ENCODE data around the gene CACNG4. TPM values are rescaled to one million over a fixed set of nuclear protein-coding genes. Genes with fewer than 3 reads are reported as not detected.

Gene CACNG4
- total and polyA plus RNA-seq, 9 donors: 2.3 to 17.1 (median 10.3) TPM

DNA sequence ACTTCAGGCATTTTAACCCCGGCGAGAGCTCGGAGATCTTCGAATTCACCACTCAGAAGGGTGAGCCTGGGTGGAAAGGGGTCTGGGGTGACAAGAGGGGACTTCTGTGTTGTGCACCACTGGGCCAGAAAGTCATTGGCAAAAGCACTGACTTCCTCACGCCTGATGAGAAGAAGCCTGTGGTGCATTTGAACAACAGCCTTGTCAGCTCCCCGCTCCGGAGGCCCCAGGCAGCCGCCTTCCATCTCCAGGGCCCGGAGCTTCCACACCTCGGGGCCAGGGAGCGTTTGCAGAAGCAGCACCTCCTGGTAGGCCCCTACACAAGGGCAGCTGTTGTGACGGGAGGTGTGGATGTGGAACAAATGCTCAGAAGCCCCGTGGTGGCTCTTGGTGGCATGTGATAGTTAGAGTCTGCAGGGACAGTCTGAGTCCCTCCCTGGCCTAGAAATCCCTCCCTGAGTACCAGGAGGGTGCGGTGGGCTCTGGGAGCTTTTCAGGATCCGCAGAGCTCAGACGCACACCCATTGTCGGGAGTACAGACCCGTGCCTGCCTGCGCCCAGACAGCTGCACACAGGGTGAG is 89.6 kb downstream of the CACNG4 start:
- 50% methylated on average over 14 of the region's 19 CpGs for WGBS (ENCODE audit: insufficient coverage)
- Histone ChIP-seq H3K9me3 (replicated peaks; ENCODE audit: control insufficient read depth, low read depth, low read length) (peaks cover 7% of the 10 kb centered on the region), H3K4me3 (ENCODE audit: low read length) (no peak overlapping the region), H3K27ac (ENCODE audit: low read length) (peak overlapping the region; percentile 25), H3K36me3 (ENCODE audit: control insufficient read depth, insufficient read depth, low read length) (peaks cover 31% of the 10 kb centered on the region), H3K4me1 (ENCODE audit: control insufficient read depth, insufficient read depth, low read length) (peaks cover 70% of the 10 kb centered on the region), H3K27me3 (ENCODE audit: control insufficient read depth, insufficient read depth, low read length) (no peaks in the 10 kb centered on the region)
- DNase-seq: peak; percentile 26

DNA sequence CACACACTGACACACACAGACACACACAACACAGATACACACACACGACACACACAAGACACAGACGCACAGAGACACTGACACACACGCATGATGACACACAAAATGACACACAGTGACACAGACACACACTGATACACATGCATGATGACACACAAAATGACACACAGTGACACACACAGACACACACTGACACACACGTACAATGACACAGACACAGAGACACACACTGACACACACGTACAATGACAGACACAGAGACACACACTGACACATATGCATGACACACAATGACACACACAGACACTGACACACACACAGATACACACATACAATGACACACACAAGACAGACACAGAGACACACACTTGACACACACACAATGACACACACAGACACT is 90.1 kb downstream of the CACNG4 start:
- no peak for DNase-seq
- Histone ChIP-seq H3K27me3 (ENCODE audit: control insufficient read depth, insufficient read depth, low read length) (no peaks in the 10 kb centered on the region), H3K4me3 (ENCODE audit: low read length) (no peak overlapping the region), H3K4me1 (ENCODE audit: control insufficient read depth, insufficient read depth, low read length) (peaks cover 67% of the 10 kb centered on the region), H3K36me3 (ENCODE audit: control insufficient read depth, insufficient read depth, low read length) (peaks cover 27% of the 10 kb centered on the region), H3K27ac (ENCODE audit: low read length) (peak overlapping the region; percentile 25), H3K9me3 (replicated peaks; ENCODE audit: control insufficient read depth, low read depth, low read length) (peaks cover 2% of the 10 kb centered on the region)
- WGBS (ENCODE audit: insufficient coverage): 82% methylated on average over 5 of the region's 5 CpGs

DNA sequence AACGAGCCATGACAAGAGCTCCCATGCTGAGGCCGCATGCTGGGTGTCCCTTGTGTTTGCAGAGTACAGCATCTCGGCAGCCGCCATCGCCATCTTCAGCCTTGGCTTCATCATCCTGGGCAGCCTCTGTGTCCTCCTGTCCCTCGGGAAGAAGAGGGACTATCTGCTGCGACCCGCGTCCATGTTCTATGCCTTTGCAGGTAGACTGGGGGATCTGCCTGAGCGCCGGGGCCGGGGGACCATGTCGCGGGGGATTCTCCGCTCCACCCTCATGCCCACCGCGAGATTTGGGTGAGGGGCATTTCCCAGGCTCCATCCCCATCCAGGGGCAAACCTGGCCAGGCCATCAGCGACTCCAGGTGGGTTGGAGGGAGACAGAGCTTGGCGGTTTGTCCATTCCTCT is 90.5 kb downstream of the CACNG4 start:
- Histone ChIP-seq H3K27ac (ENCODE audit: low read length) (peak overlapping the region; percentile 3), H3K4me1 (ENCODE audit: control insufficient read depth, insufficient read depth, low read length) (peaks cover 64% of the 10 kb centered on the region), H3K27me3 (ENCODE audit: control insufficient read depth, insufficient read depth, low read length) (no peaks in the 10 kb centered on the region), H3K4me3 (ENCODE audit: low read length) (no peak overlapping the region), H3K9me3 (replicated peaks; ENCODE audit: control insufficient read depth, low read depth, low read length) (no peaks in the 10 kb centered on the region), H3K36me3 (ENCODE audit: control insufficient read depth, insufficient read depth, low read length) (peaks cover 23% of the 10 kb centered on the region)
- DNase-seq: no peak
- 89% methylated on average over 15 of the region's 19 CpGs for WGBS (ENCODE audit: insufficient coverage)

DNA sequence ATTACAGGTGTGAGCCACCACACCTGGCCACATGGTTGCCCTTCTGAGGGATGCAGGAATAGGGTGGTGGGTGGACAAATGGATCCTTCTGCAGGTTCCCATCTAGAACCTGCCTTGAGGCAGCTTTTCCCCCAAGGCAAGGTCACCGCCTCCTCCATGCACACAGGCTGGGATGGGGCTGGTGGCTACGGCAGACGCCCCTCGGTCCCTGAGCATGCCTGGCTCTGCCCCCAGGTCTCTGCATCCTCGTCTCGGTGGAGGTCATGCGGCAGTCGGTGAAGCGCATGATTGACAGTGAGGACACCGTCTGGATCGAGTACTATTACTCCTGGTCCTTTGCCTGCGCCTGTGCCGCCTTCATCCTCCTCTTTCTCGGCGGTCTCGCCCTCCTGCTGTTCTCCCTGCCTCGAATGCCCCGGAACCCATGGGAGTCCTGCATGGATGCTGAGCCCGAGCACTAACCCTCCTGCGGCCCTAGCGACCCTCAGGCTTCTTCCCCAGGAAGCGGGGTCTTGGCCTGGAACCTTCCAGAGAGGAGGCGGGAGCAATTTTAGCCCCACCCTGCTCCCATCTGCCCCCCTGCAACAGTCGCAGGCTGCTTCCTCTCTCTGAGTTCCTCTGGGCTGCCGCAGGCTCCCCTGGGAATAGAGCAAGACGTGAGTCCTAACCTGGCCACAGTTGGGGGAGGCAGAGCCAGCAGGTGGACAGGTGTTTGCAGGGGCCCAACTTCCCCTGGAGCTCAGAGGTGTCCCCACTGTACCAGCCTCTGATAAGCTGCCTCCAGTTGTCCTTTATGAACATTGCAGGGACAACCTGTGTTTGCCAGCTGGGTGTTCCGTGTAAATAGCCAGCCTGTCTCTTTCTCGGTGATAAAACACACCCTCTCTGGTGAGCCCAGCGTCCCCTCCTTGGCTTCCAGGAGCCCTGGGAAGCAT is 91.6 kb downstream of the CACNG4 start:
- no peaks in the 10 kb centered on the region for H3K27me3 ChIP-seq (ENCODE audit: control insufficient read depth, insufficient read depth, low read length)
- H3K4me1 ChIP-seq (ENCODE audit: control insufficient read depth, insufficient read depth, low read length): peaks cover 55% of the 10 kb centered on the region
- H3K9me3 ChIP-seq (replicated peaks; ENCODE audit: control insufficient read depth, low read depth, low read length): peaks cover 2% of the 10 kb centered on the region
- WGBS (ENCODE audit: insufficient coverage): 84% methylated on average over 25 of the region's 29 CpGs
- H3K4me3 ChIP-seq (ENCODE audit: low read length): no peak overlapping the region
- DNase-seq: peak; percentile 18
- peak overlapping the region; percentile 73 for H3K27ac ChIP-seq (ENCODE audit: low read length)
- H3K36me3 ChIP-seq (ENCODE audit: control insufficient read depth, insufficient read depth, low read length): peaks cover 28% of the 10 kb centered on the region

DNA sequence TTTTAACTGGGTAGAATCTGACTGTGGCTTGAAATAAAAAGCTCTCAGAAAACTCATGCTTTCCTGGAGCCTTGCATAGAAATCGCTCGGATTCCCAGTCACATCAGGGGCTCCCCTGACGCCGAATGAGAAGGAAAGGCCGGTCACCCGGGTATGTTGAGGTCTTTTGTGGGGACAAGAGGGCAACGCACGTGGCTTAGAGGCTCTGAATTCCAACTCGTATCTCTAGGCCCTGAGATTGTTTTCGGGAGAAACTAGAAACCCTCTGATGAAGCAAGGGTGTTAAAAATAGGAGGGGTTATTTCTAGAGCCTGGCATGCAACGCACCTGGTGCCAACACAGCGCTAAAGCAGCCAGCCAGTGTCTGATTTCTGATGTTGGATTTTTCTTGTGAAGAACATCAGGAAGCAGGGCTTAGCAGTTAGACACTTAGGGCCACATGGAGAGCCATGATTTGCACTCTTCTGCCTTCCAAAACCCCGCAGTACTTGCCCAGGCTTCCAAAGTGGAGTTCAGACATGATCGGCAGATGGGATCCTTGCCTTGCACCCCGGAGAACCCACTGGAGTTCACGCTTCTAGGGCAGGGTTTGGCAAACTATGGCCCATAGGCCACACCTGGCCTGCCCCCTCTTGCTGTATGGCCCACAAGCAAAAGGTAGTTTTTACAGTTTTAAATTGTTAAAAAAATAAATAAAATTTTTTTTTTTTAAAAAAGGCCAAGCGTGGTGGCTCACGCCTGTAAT is 92.4 kb downstream of the CACNG4 start:
- Histone ChIP-seq H3K27ac (ENCODE audit: low read length) (peak overlapping the region; percentile 73), H3K27me3 (ENCODE audit: control insufficient read depth, insufficient read depth, low read length) (no peaks in the 10 kb centered on the region), H3K4me3 (ENCODE audit: low read length) (no peak overlapping the region), H3K36me3 (ENCODE audit: control insufficient read depth, insufficient read depth, low read length) (peaks cover 24% of the 10 kb centered on the region), H3K4me1 (ENCODE audit: control insufficient read depth, insufficient read depth, low read length) (peaks cover 48% of the 10 kb centered on the region), H3K9me3 (replicated peaks; ENCODE audit: control insufficient read depth, low read depth, low read length) (peaks cover 2% of the 10 kb centered on the region)
- WGBS (ENCODE audit: insufficient coverage): 78% methylated on average over 16 of the region's 18 CpGs
- DNase-seq: peak; percentile 59

DNA sequence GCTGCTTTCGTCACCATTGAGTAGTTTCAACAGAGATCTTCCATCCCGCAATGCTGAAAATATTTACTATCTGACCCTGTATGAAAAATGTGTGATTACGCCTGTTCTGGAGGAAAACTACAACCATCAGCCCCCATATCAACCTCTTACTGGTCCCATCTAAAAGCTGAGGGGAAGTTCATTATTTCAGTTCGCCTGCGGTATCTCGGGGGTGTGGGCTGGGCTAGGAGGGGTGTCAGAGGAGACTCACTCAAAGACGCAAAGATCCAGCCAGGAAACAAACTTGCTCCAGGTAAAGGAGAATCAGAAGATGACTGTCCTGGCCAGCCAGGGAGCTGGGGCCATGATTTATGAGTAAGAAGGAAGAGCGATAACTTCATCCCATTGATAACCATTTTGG is 93.5 kb downstream of the CACNG4 start:
- H3K27ac ChIP-seq (ENCODE audit: low read length): no peak overlapping the region
- H3K4me1 ChIP-seq (ENCODE audit: control insufficient read depth, insufficient read depth, low read length): peaks cover 42% of the 10 kb centered on the region

DNA sequence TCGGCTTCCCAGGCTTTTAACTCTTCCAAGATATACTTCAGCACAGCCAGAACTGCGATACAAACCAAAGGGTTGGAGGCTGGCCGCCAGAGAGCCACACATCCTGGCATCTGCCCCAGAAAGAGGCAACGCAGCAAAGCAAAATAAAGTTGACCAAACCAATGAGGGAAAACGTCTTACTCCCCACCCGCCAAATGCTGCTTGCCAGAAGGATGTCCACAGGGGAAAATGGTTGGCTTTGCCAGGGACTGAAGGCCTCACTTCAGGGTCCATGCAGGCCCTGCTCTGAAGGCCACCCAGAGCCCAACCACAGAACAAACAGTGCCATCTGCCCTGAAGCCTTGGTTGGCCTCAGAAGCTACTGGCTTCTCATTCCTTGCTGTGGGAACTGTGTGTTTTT is 94.9 kb downstream of the CACNG4 start:
- 92% methylated on average over 2 of the region's 6 CpGs for WGBS (ENCODE audit: insufficient coverage)
- H3K27ac ChIP-seq (ENCODE audit: low read length): peak overlapping the region; percentile 3
- peaks cover 2% of the 10 kb centered on the region for H3K9me3 ChIP-seq (replicated peaks; ENCODE audit: control insufficient read depth, low read depth, low read length)
- peaks cover 32% of the 10 kb centered on the region for H3K4me1 ChIP-seq (ENCODE audit: control insufficient read depth, insufficient read depth, low read length)
- no peaks in the 10 kb centered on the region for H3K27me3 ChIP-seq (ENCODE audit: control insufficient read depth, insufficient read depth, low read length)
- no peak overlapping the region for H3K4me3 ChIP-seq (ENCODE audit: low read length)
- DNase-seq: no peak
- H3K36me3 ChIP-seq (ENCODE audit: control insufficient read depth, insufficient read depth, low read length): peaks cover 21% of the 10 kb centered on the region

More for the DNA sequence above, 93.5 kb downstream of the CACNG4 start:
- Histone ChIP-seq H3K27me3 (ENCODE audit: control insufficient read depth, insufficient read depth, low read length) (no peaks in the 10 kb centered on the region), H3K4me3 (ENCODE audit: low read length) (no peak overlapping the region), H3K9me3 (replicated peaks; ENCODE audit: control insufficient read depth, low read depth, low read length) (peaks cover 2% of the 10 kb centered on the region), H3K36me3 (ENCODE audit: control insufficient read depth, insufficient read depth, low read length) (peaks cover 21% of the 10 kb centered on the region)
- WGBS (ENCODE audit: insufficient coverage): 94% methylated on average over 4 of the region's 8 CpGs
- DNase-seq: no peak

DNA sequence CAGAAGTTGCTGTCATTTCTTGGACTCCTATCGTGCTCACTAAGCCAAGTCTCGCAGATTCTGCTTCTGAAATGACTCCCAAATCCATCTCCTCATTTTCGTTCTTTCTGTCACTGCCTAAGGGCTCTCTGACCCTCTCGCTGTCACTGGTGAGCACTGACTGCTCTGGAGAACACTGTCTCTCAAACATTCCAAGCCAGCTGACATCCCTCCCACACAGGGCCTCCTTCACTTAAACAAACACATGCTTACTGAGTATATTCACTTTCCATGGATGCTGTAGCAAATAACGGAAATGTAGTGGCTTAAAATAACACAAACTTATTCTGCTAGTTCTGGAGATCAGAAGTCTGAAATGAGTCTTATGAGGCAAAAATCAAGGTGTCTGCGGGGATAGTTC is 98.6 kb downstream of the CACNG4 start:
- Histone ChIP-seq H3K4me3 (ENCODE audit: low read length) (no peak overlapping the region), H3K27ac (ENCODE audit: low read length) (no peak overlapping the region), H3K4me1 (ENCODE audit: control insufficient read depth, insufficient read depth, low read length) (peaks cover 4% of the 10 kb centered on the region), H3K9me3 (replicated peaks; ENCODE audit: control insufficient read depth, low read depth, low read length) (peaks cover 2% of the 10 kb centered on the region), H3K36me3 (ENCODE audit: control insufficient read depth, insufficient read depth, low read length) (peaks cover 5% of the 10 kb centered on the region), H3K27me3 (ENCODE audit: control insufficient read depth, insufficient read depth, low read length) (no peaks in the 10 kb centered on the region)
- WGBS (ENCODE audit: insufficient coverage): 77% methylated on average over 6 of the region's 6 CpGs
- DNase-seq: no peak

DNA sequence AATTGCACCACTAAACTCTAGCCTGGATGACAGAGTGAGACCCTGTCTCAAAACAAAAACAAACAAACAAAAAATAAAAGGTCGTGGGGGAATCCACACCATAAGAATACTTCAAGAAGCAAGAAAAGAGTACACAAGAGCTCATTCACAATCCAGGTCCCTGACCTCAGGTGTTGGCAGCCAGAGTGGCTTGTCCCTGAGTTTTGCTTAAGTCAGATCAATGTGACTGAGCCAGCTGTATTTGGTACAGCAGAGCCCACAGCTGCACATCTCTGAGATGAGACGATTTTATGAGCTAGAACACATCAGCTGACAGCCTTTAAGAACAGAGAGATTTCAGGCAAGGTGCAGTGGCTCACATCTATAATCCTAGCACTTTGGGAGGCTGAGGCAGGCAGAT is 102.2 kb downstream of the CACNG4 start:
- Histone ChIP-seq H3K27ac (ENCODE audit: low read length) (no peak overlapping the region), H3K4me3 (ENCODE audit: low read length) (no peak overlapping the region), H3K9me3 (replicated peaks; ENCODE audit: control insufficient read depth, low read depth, low read length) (no peaks in the 10 kb centered on the region), H3K36me3 (ENCODE audit: control insufficient read depth, insufficient read depth, low read length) (no peaks in the 10 kb centered on the region), H3K4me1 (ENCODE audit: control insufficient read depth, insufficient read depth, low read length) (peaks cover 4% of the 10 kb centered on the region), H3K27me3 (ENCODE audit: control insufficient read depth, insufficient read depth, low read length) (no peaks in the 10 kb centered on the region)
- WGBS (ENCODE audit: insufficient coverage): 29% methylated on average over 2 of the region's 2 CpGs
- no peak for DNase-seq
